ENCODE results near the gene TLCD4.

The TLCD4 gene

DNA sequence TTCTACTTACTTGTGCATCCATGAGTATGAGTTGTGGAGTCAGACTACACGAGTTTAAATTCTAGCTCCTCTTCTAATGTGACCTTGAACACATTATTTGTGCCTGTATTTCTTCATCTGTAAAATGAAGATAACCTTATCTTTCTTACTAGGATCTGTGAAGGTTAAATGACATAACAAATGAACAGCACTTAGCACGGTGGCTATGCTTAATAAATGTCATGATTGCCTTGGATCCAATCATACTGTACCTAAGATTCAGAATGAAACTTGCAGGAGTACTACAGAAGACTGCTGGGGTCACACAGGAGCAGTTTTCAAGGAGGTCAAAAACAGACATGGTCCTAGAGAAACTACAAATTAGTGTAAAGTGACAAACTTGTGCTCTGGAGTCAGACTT, 22.2 kb upstream of the TLCD4 start:
- FAIRE-seq: no peak

GRCh38 chr1:95095833-95096217, 21.3 kb upstream of the TLCD4 start:
- no peak for FAIRE-seq
- no peak for DNase-seq (ENCODE audit: low spot score)

More for the DNA sequence above, 22.2 kb upstream of the TLCD4 start:
- no peak for DNase-seq (ENCODE audit: low spot score)

GRCh38 chr1:95096218-95096841, 20.8 kb upstream of the TLCD4 start:
- FAIRE-seq: no peak
- DNase-seq (ENCODE audit: low spot score): no peak

GRCh38 chr1:95097426-95097825, 19.7 kb upstream of the TLCD4 start:
- FAIRE-seq: no peak
- DNase-seq (ENCODE audit: low spot score): no peak

GRCh38 chr1:95098196-95098595, 19.0 kb upstream of the TLCD4 start:
- FAIRE-seq (no peak), DNase-seq (ENCODE audit: low spot score) (no peak)

DNA sequence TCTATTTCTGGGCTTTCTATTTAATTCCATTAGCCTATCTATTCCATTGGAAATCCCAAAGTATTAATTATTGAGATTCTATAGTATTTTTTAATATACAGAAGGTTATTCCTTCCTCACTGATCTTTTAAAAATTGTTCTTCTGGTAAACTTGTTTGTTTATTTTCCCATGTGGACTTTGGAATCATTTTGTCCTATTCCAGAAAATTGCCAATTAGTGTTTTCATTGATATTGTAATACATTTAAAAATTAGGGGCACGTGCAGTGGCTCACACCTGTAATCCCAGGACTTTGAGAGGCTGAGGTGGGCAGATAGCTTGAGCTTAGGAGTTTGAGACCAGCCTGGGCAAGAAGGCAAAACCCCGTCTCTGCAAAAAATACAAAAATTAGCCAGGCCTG, 8.4 kb upstream of the TLCD4 start:
- DNase-seq (ENCODE audit: low spot score) (no peak), FAIRE-seq (no peak)

GRCh38 chr1:95111014-95111413, 6.1 kb upstream of the TLCD4 start:
- FAIRE-seq (no peak), DNase-seq (ENCODE audit: low spot score) (no peak)

- no peak for DNase-seq (ENCODE audit: low spot score)
- no peak for FAIRE-seq
Measured at GRCh38 chr1:95113684-95114083, 3.5 kb upstream of the TLCD4 start.

DNA sequence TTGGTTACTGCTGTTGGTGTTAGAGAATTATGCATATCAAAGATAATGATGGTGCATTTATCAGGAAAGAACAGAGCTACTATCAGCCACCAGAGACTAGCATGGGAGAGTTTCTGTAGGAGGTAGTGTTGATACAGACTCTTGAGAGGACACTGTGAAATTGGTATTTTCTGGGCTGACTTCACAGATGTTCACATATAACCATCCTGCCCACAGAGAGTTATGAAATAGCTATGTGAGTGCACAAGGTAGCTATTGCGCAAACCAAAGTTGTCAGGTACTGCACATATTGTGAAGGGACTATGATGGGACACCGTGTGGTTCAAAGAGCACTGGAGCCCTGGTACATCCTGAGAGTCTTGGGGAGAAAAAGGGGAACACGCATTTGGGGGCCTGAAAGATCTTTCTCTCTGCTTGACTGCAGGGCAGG, 1.4 kb upstream of the TLCD4 start:
- FAIRE-seq (no peak), DNase-seq (ENCODE audit: low spot score) (no peak)

- FAIRE-seq (no peak), DNase-seq (ENCODE audit: low spot score) (peak; percentile 85)
Measured at GRCh38 chr1:95116580-95117206, 462 bp upstream of the TLCD4 start.

DNA sequence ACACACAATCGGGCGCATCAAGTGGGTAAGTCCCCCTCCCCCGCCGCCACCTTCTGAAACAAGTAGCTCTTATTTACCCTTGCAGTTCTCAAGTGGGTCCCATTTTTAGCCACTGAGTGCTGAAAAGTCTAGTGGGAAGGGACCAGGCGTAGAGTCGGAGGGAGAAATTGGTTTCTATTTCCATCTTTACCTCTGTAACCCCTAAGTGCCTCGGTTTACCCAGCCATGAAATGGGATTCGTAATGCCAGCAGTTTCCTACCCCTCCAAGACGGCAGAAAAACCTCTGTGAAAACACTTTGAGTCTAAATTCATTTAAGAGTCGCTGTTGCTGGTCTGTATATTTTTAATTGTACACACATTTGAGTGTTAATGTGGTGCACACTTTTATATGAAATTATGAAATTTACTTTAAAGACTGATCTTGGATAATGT, 928 bp downstream of the TLCD4 start:
- FAIRE-seq (no peak), DNase-seq (ENCODE audit: low spot score) (no peak)

DNA sequence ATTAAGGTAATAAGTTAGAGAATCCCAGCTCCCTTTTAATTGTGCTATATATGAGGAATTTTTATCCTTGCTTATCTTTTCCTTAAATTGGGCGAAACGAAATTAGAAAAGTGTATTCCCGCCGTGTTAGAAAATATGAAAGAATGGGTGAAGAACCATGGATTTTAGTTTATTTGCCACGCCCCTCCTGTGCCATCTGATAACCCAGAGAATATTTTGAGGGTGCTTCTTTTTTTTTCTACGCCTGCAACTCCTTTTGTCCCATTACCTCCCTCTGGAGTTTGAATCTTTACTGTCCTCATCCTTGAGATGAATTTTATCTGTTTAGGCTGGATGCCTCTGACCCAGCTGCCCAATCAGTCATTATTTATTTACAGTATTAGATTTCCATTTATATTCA, 1.6 kb downstream of the TLCD4 start:
- DNase-seq (ENCODE audit: low spot score) (no peak), FAIRE-seq (no peak)

DNA sequence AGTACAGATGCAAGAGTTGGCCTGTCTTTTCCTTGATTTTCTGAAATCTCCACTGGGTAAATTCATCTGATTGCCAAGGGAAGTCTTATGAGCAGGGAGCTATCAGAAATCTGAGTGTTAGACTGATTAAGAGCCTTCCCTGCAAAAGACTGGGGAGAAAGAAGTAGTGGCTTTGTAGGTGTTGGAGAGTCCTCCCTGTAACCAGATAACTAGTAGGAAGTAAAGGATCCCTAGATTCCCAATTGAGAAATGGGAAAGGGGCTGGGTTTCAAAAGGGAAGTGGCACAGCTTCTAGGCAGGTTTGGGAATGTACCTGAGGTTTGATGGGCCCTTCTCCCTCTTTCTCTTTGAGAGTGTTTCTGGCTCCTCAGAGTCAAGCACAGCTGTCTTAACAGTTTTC, 2.1 kb downstream of the TLCD4 start:
- FAIRE-seq: no peak
- DNase-seq (ENCODE audit: low spot score): no peak

DNA sequence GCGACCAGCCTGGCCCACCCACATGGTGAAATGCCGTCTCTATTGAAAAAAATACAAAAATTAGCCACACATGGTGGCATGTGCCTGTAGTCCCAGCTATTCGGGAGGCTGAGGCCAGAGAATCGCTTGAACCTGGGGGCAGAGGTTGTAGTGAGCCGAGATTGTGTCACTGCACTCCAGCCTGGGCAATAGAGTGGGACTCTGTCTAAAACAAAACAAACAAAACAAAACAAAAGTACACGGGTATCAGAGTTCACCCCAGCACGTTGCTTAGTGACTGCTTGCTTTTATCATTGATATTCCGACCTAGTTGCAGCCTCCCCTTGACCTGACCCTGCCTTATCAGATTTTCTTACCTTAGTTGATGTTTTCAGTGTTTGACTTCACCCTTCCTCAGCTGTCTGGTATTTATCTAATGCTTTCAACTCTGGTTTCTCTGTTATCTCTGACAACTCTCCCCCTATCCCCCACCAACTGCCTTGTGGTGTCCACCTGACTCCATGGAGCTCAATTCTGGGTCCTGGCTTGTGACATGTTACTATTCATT, 5.1 kb downstream of the TLCD4 start:
- no peak for DNase-seq (ENCODE audit: low spot score)

DNA sequence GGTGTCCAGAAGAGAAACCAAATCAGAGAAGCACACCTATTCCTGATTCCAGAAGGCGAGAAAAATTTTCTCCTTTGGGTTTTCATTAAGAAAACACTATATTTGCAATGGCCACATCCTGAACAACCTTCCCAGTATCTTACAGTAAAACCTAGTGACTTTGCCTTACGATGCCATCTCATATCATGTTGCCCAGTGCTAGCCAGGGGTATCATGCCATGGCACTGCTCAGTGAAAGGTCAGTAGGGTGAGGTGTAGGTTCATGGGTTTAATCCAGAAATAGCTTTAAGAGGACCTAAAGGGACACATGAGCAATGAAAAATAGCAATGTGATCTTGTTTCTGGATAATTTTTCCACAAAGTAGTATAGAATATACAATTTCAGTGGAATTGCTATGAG, 7.2 kb downstream of the TLCD4 start:
- FAIRE-seq (no peak), DNase-seq (ENCODE audit: low spot score) (no peak)

More for the DNA sequence above, 5.1 kb downstream of the TLCD4 start:
- FAIRE-seq: no peak

DNA sequence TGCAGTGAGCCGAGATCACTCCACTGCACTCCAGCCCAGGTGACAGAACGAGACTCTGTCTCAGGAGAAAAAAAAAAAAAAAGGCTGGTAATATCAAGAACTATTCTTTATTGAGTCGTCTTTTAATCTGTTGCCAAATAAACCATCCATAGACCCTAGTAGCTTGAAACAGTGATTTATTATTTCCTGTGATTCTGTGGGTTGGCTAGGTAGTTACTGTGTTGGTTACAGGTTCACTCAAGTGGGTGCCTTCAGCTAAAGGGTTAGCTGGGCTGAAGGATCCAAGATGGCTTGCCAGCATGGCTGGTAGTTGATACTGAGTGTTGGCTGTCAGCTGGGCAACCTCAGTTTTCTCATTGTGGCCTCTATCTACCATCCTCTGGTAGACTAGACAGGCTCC, 9.2 kb downstream of the TLCD4 start:
- DNase-seq (ENCODE audit: low spot score) (no peak), FAIRE-seq (no peak)

GRCh38 chr1:95126846-95127245, 9.7 kb downstream of the TLCD4 start:
- FAIRE-seq (no peak), DNase-seq (ENCODE audit: low spot score) (no peak)

GRCh38 chr1:95127380-95127779, 10.2 kb downstream of the TLCD4 start:
- FAIRE-seq (no peak), DNase-seq (ENCODE audit: low spot score) (no peak)

- FAIRE-seq: no peak
Measured at GRCh38 chr1:95132762-95133161, 15.6 kb downstream of the TLCD4 start.

GRCh38 chr1:95133687-95134086, 16.5 kb downstream of the TLCD4 start:
- no peak for DNase-seq (ENCODE audit: low spot score)
- no peak for FAIRE-seq

More at GRCh38 chr1:95132762-95133161, 15.6 kb downstream of the TLCD4 start:
- DNase-seq (ENCODE audit: low spot score): no peak

GRCh38 chr1:95138223-95138622, 21.1 kb downstream of the TLCD4 start:
- no peak for FAIRE-seq
- DNase-seq (ENCODE audit: low spot score): no peak

GRCh38 chr1:95139039-95139438, 21.9 kb downstream of the TLCD4 start:
- no peak for DNase-seq (ENCODE audit: low spot score)
- no peak for FAIRE-seq

- DNase-seq (ENCODE audit: low spot score) (no peak), FAIRE-seq (no peak)
Measured at GRCh38 chr1:95140791-95141190, 23.6 kb downstream of the TLCD4 start.

Data from urothelium cell line (cell line).